HG03469 (cell line): ENCODE data around the gene CYP2E1.
"Not testable (repeated sequence)": the region's sequence is repeated elsewhere in the genome, so short reads cannot be mapped to it uniquely, and the experiment has no call there.

Experiments
- ATAC-seq: cut with Tn5 transposase; IDR thresholded peaks from one replicate; pipeline ENCODE4 v1.9.1; 2021; ENCODE audit warnings: mild to moderate bottlenecking, moderate library complexity, moderate number of reproducible peaks; ENCODE audit not compliant: unreplicated experiment

Gene CYP2E1

GRCh38 chr10:133526957-133527588 is at the start of gene CYP2E1:
Gene CYP2E1 (plus strand): TSS chr10:133527363. CDS start chr10:133527396, 33 bp downstream.
- no peak for ATAC-seq

- no peak for ATAC-seq
Measured at GRCh38 chr10:133481086-133481643, 46.0 kb upstream of the CYP2E1 start.

GRCh38 chr10:133481657-133482056 is 45.5 kb upstream of the CYP2E1 start:
- ATAC-seq, result no peak

- no peak for ATAC-seq
Measured at GRCh38 chr10:133484818-133485217, 42.3 kb upstream of the CYP2E1 start.

- ATAC-seq, result no peak
Measured at GRCh38 chr10:133487085-133487484, 40.1 kb upstream of the CYP2E1 start.

- ATAC-seq, result no peak
Measured at GRCh38 chr10:133488354-133488753, 38.8 kb upstream of the CYP2E1 start.

- ATAC-seq, result peak; percentile 59
Measured at GRCh38 chr10:133489816-133490588, 37.2 kb upstream of the CYP2E1 start.

GRCh38 chr10:133493562-133493961 is 33.6 kb upstream of the CYP2E1 start:
- ATAC-seq, result not testable (repeated sequence)

GRCh38 chr10:133497363-133497762 is 29.8 kb upstream of the CYP2E1 start:
- ATAC-seq, result not testable (repeated sequence)

GRCh38 chr10:133499176-133499575 is 28.0 kb upstream of the CYP2E1 start:
- ATAC-seq, result not testable (repeated sequence)

- ATAC-seq, result not testable (repeated sequence)
Measured at GRCh38 chr10:133500897-133501296, 26.3 kb upstream of the CYP2E1 start.

GRCh38 chr10:133509700-133510099 is 17.5 kb upstream of the CYP2E1 start:
- no peak for ATAC-seq

- no peak for ATAC-seq
Measured at GRCh38 chr10:133511408-133511807, 15.8 kb upstream of the CYP2E1 start.

- no peak for ATAC-seq
Measured at GRCh38 chr10:133511907-133512528, 15.1 kb upstream of the CYP2E1 start.

GRCh38 chr10:133515471-133515870 is 11.7 kb upstream of the CYP2E1 start:
- no peak for ATAC-seq

- no peak for ATAC-seq
Measured at GRCh38 chr10:133516057-133516456, 11.1 kb upstream of the CYP2E1 start.

GRCh38 chr10:133518517-133518916 is 8.6 kb upstream of the CYP2E1 start:
- not testable (repeated sequence) for ATAC-seq

- no peak for ATAC-seq
Measured at GRCh38 chr10:133520193-133520738, 6.9 kb upstream of the CYP2E1 start.

- no peak for ATAC-seq
Measured at GRCh38 chr10:133523631-133524203, 3.4 kb upstream of the CYP2E1 start.

- no peak for ATAC-seq
Measured at GRCh38 chr10:133525444-133525843, 1.7 kb upstream of the CYP2E1 start.

GRCh38 chr10:133527771-133528271 is 658 bp downstream of the CYP2E1 start:
- no peak for ATAC-seq
